Immature natural killer cell (primary cell): ENCODE data around the gene SCN9A. TPM values are rescaled to one million over a fixed set of nuclear protein-coding genes. Genes with fewer than 3 reads are reported as not detected.

Source experiments
- DNase-seq, 3 donors: peaks; one replicate each; pipeline ENCODE4 v3.0.0; 2022; ENCODE audit warnings: mixed read lengths in 1 of 3
- H3K27ac Mint-ChIP-seq, 6 donors: one replicate each; pipeline ENCODE4 v1.8.0; 2020; ENCODE audit warnings: mixed read lengths in 6 of 6, mild to moderate bottlenecking in 5 of 6, inconsistent platforms in 4 of 6, moderate library complexity in 3 of 6
- H3K27me3 Mint-ChIP-seq, 3 donors: one replicate each; pipeline ENCODE4 v1.8.0; 2020 to 2021; ENCODE audit warnings: low read depth in 3 of 3, mild to moderate bottlenecking in 3 of 3, mixed read lengths in 3 of 3, moderate library complexity in 3 of 3, inconsistent platforms in 1 of 3
- H3K36me3 Mint-ChIP-seq, 3 donors: one replicate each; pipeline ENCODE4 v1.8.0; 2020; ENCODE audit warnings: mixed read lengths in 3 of 3, inconsistent platforms in 2 of 3, mild to moderate bottlenecking in 2 of 3
- H3K4me1 Mint-ChIP-seq, 2 donors: one replicate each; pipeline ENCODE4 v1.8.0; 2020; ENCODE audit warnings: inconsistent platforms in 2 of 2, mild to moderate bottlenecking in 2 of 2, mixed read lengths in 2 of 2, moderate library complexity in 1 of 2
- H3K4me3 Mint-ChIP-seq, 5 donors: one replicate each; pipeline ENCODE4 v1.8.0; 2020; ENCODE audit warnings: mild to moderate bottlenecking in 5 of 5, mixed read lengths in 5 of 5, inconsistent platforms in 3 of 5, moderate library complexity in 3 of 5
- H3K9me3 Mint-ChIP-seq, 6 donors: one replicate each; pipeline ENCODE4 v1.8.0; 2020; ENCODE audit warnings: mild to moderate bottlenecking in 6 of 6, mixed read lengths in 6 of 6, inconsistent platforms in 4 of 6, moderate library complexity in 3 of 6
- polyA plus RNA-seq, 3 donors: library from polyadenylated mRNA; unstranded; fragments of 300-500 nt; fragmentation: Illumina TruSeq; gene quantifications; one replicate each; pipeline ENCODE4 v1.2.3, GENCODE V29; 2021

The SCN9A gene
- polyA plus RNA-seq, 3 donors from 2014 or later: 0.55 to 0.86 (median 0.78) TPM

DNA sequence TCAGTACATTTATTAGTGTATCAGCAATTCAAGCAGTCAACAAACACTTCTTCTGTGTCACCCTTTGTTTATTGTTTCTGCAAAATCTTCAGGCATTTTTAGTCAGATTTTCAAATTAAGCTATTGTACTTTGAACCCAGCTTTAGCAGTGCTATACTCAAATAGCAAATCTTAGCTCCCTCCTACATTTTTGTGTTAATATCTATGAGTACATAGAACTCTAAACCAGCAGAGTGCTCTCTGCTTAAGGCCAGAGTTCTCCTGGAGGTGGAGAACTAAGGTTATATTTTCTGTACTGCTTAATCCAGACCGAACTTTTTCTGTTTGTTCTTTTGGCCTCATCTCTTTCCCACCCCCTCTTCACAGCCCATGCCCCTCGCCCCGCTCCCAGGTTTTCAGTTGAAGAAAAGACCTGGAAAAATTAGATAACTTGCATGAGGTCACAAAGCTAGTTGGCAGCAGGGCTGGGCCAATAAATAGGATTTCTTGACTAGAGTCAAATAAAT lies 218.7 kb downstream of the SCN9A start:
- H3K9me3 Mint-ChIP-seq: peaks cover 0 to 2% (median 0%) of the 10 kb centered on the region in 6 donors
- H3K27ac Mint-ChIP-seq: no peak overlapping the region
- H3K4me1 Mint-ChIP-seq: no peaks in the 10 kb centered on the region
- DNase-seq: no peak
- no peak overlapping the region for H3K4me3 Mint-ChIP-seq
- peaks cover 0 to 3% (median 0%) of the 10 kb centered on the region in 3 donors for H3K27me3 Mint-ChIP-seq
- H3K36me3 Mint-ChIP-seq: no peaks in the 10 kb centered on the region

DNA sequence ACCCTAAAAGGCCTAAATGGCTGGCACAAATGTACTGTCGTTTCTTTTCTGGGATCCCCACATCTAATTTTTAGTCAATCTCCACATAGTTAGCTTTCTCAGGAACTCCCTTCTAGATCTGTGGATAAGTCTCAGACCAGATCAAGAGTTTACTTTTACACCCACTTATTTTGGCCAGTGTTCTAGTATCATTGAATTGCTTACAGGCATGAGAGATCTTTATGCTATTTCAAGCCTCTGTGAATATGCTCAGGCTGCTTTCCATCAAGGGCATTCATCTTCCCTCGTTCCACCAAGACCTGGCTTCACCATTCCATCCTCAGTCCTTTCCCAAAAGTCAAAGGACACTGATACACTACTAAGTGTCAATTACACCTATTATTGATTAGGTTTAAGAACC lies 220.2 kb downstream of the SCN9A start:
- Mint-ChIP-seq H3K4me3 (no peak overlapping the region), H3K4me1 (no peaks in the 10 kb centered on the region), H3K27ac (no peak overlapping the region), H3K36me3 (no peaks in the 10 kb centered on the region), H3K27me3 (peaks cover 0 to 3% (median 0%) of the 10 kb centered on the region in 3 donors), H3K9me3 (peaks cover 0 to 2% (median 0%) of the 10 kb centered on the region in 6 donors)
- no peak for DNase-seq

DNA sequence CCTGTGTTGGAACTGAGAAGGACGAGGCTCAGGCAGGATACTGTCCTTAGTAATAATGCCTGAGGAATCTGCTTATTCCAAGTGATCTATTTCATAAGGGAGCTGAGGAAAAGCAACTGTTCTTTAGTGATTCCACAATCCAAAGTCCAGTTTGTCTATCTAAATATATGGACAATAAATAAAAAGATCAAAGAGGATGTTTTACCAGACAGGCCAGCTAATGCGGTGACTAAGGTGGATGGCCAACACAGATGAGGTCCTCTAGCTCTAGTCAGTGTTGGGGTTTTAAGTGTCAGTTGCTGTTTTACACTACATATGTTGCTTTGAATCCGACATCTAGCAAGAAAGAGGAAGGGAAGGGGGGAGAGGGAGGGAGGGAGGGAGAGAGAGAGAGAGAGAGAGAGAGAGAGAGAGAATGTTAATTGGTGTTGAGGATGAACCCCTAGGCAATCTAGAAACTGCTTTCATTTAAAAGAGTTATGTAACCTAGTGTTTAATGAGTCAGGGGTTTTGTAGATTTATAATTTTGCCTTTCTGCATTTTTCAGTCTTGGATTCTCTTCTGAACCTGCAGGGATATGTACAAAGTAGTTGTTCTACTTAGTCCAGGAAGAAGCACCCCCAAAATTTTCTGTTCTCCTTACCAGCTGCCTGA lies 220.9 kb downstream of the SCN9A start:
- Mint-ChIP-seq H3K4me1 (no peaks in the 10 kb centered on the region), H3K27me3 (peaks cover 0 to 3% (median 0%) of the 10 kb centered on the region in 3 donors), H3K4me3 (no peak overlapping the region), H3K27ac (no peak overlapping the region), H3K36me3 (no peaks in the 10 kb centered on the region), H3K9me3 (peaks cover 0 to 2% (median 0%) of the 10 kb centered on the region in 6 donors)
- no peak for DNase-seq

DNA sequence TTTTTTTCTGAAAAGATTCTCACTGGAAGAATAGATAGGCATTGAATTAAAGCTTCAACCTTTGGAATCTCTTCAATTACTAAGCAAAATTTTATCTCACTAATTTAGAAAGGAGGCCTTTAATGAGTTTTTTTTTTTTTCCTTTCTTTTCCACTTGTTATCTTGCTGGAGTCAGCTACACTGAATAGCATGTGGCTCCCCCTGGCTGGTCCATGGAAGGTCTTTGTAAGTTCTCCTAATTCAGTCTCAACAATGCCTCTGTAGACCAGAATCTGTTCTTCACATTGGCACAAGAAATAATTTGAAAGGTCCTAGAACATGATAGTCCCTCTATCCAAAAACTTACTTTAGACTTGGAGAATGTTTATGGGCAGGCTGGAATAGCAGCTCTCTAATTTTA lies 223.7 kb downstream of the SCN9A start:
- no peak for DNase-seq
- Mint-ChIP-seq H3K4me1 (no peaks in the 10 kb centered on the region), H3K36me3 (no peaks in the 10 kb centered on the region), H3K4me3 (no peak overlapping the region), H3K27ac (no peak overlapping the region), H3K27me3 (peaks cover 0 to 6% (median 0%) of the 10 kb centered on the region in 3 donors), H3K9me3 (no peaks in the 10 kb centered on the region)

DNA sequence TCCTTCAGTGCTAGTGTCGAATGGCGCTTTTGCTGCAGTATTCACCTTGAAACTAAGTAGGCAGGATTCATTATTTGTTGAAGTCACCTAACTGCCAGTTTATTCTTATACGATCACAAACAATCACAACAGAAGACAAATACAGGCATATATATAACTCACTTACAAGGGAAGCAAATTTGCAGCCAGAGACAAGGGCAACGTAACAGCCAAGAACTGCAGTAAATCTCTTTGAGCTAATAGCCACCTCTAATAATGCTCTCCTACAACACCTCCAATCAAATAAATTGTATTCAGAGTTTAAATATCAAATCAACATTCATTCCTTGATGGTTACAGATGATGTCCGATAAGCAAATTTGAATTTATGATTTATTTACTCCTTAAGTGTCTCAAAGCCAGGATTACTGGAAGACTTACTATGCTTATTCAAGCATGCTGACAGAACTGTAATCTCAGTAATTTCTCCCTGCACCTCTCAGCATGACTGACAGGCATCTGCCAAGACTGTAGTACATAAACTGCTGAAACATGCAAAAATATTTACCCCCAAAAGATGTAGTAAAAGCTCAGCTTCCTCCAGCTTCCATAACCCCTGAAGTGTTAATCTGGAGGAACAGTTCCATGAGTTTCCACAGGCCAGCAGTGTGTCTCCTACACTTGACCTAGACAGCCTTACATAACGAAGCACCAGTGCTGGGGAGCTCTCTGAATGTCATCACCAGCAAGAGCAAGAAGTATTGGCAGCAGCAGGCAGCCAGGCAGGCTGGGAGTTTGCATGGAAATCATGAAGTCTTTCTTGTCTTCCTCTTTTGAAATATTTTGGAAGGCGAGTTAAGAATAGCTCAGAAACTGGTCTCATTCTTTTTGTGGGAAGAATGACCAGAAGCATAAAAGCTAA lies 227.0 kb downstream of the SCN9A start:
- no peak overlapping the region for H3K27ac Mint-ChIP-seq
- no peaks in the 10 kb centered on the region for H3K4me1 Mint-ChIP-seq
- no peaks in the 10 kb centered on the region for H3K36me3 Mint-ChIP-seq
- peaks cover 0 to 3% (median 0%) of the 10 kb centered on the region in 3 donors for H3K27me3 Mint-ChIP-seq
- H3K9me3 Mint-ChIP-seq: peaks cover 0 to 2% (median 0%) of the 10 kb centered on the region in 6 donors
- no peak for DNase-seq
- no peak overlapping the region for H3K4me3 Mint-ChIP-seq

DNA sequence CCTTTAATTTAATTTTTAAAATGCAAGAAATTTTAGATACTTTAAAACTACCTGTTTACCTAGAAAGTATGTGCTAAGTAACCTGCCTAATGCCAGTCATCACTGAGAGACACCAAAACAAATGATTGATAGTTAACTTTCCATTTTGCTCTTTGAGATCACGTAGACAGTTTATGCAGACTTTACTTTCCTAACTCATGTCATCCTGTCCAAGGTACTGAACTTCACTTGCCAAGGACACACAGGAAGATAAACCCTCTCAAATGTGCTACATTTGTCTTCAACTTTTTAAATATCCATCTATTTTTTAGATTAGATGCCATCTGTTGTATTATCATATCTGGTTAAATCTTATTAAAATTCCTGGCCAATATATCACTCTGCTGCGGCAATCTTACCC lies 227.9 kb downstream of the SCN9A start:
- Mint-ChIP-seq H3K27ac (no peak overlapping the region), H3K27me3 (peaks cover 0 to 3% (median 0%) of the 10 kb centered on the region in 3 donors), H3K4me1 (no peaks in the 10 kb centered on the region), H3K36me3 (no peaks in the 10 kb centered on the region), H3K9me3 (peaks cover 0 to 2% (median 0%) of the 10 kb centered on the region in 6 donors), H3K4me3 (no peak overlapping the region)
- no peak for DNase-seq

Other genes starting within 250 kb of the SCN9A start
- not detected for gene SCN1A, start 247.9 kb downstream of the SCN9A start, polyA plus RNA-seq
- gene SCN7A, start 118.3 kb upstream of the SCN9A start, polyA plus RNA-seq: not detected